HEK293T (cell line): ENCODE data around the gene TNRC18.
"Not testable (repeated sequence)": the region's sequence is repeated elsewhere in the genome, so short reads cannot be mapped to it uniquely, and the experiment has no call there.

Source experiments
- ARNT ChIP-seq: fragments of 450-650 bp; IDR thresholded peaks from 2 replicates; pipeline ENCODE4 v1.6.1; 2017; ENCODE audit warnings: mild to moderate bottlenecking
- BHLHE40 ChIP-seq: fragments of 450-650 bp; IDR thresholded peaks from 2 replicates; pipeline ENCODE4 v1.6.1; 2016; ENCODE audit warnings: mild to moderate bottlenecking, moderate library complexity, borderline replicate concordance
- CTBP1 ChIP-seq: fragments of 450-650 bp; IDR thresholded peaks from 2 replicates; pipeline ENCODE4 v1.6.1; 2016; ENCODE audit warnings: borderline replicate concordance
- ELF4 ChIP-seq: fragments of 450-650 bp; IDR thresholded peaks from 2 replicates; pipeline ENCODE4 v1.6.1; 2017; ENCODE audit warnings: antibody characterized with exemption
- FOXA1 ChIP-seq: fragments of 450-650 bp; IDR thresholded peaks from 2 replicates; pipeline ENCODE4 v1.6.1; 2016; ENCODE audit warnings: mild to moderate bottlenecking
- FOXK2 ChIP-seq: fragments of 450-650 bp; IDR thresholded peaks from 2 replicates; pipeline ENCODE4 v1.6.1; 2016; ENCODE audit warnings: mild to moderate bottlenecking
- FOXM1 ChIP-seq: fragments of 450-650 bp; IDR thresholded peaks from 2 replicates; pipeline ENCODE4 v1.6.1; 2017; ENCODE audit warnings: mild to moderate bottlenecking, borderline replicate concordance
- L3MBTL2 ChIP-seq: fragments of 450-650 bp; conservative IDR thresholded peaks from 2 replicates; pipeline ENCODE4 v1.6.1; 2016; ENCODE audit warnings: mild to moderate bottlenecking
- SP1 ChIP-seq: fragments of 450-650 bp; IDR thresholded peaks from 2 replicates; pipeline ENCODE4 v1.6.1; 2017
- TARDBP ChIP-seq: fragments of 450-650 bp; IDR thresholded peaks from 2 replicates; pipeline ENCODE4 v1.6.1; 2016

GRCh38 chr7:5313076-5313885, 110.4 kb downstream of the TNRC18 start:
- TF ChIP-seq FOXA1, L3MBTL2, FOXK2, SP1, CTBP1, FOXM1, BHLHE40, ELF4, ARNT, TARDBP: not testable (repeated sequence)
